NCI-H146 (cell line): ENCODE results near the gene FAM131C.
"Not testable (repeated sequence)": the region's sequence is repeated elsewhere in the genome, so short reads cannot be mapped to it uniquely, and the experiment has no call there.

Experiments used
- DNase-seq: peaks from one replicate; lab custom pipeline; 2025; lab: John Stamatoyannopoulos, UW

FAM131C gene

GRCh38 chr1:16073490-16074119 lies at the start of gene FAM131C:
FAM131C (minus strand) TSS chr1:16073651; CDS start chr1:16073442, 209 bp downstream.
- DNase-seq, result peak; percentile 24

GRCh38 chr1:16122916-16123315 lies 49.5 kb upstream of the FAM131C start:
- no peak for DNase-seq

- no peak for DNase-seq
Measured at GRCh38 chr1:16122350-16122881, 49.0 kb upstream of the FAM131C start.

GRCh38 chr1:16120940-16121410 lies 47.5 kb upstream of the FAM131C start:
- peak; percentile 68 for DNase-seq

GRCh38 chr1:16120407-16120806 lies 47.0 kb upstream of the FAM131C start:
- no peak for DNase-seq

GRCh38 chr1:16119926-16120325 lies 46.5 kb upstream of the FAM131C start:
- no peak for DNase-seq

GRCh38 chr1:16119504-16119903 lies 46.1 kb upstream of the FAM131C start:
- DNase-seq, result no peak

- DNase-seq, result no peak
Measured at GRCh38 chr1:16118706-16119105, 45.3 kb upstream of the FAM131C start.

GRCh38 chr1:16117936-16118335 lies 44.5 kb upstream of the FAM131C start:
- DNase-seq, result no peak

GRCh38 chr1:16117369-16117768 lies 43.9 kb upstream of the FAM131C start:
- DNase-seq, result no peak

- DNase-seq, result no peak
Measured at GRCh38 chr1:16116625-16117024, 43.2 kb upstream of the FAM131C start.

- DNase-seq, result peak; percentile 83
Measured at GRCh38 chr1:16116002-16116401, 42.6 kb upstream of the FAM131C start.

GRCh38 chr1:16115468-16115983 lies 42.1 kb upstream of the FAM131C start:
- DNase-seq, result no peak

GRCh38 chr1:16114527-16115467 lies 41.3 kb upstream of the FAM131C start:
- no peak for DNase-seq

- DNase-seq, result no peak
Measured at GRCh38 chr1:16112596-16113555, 39.4 kb upstream of the FAM131C start.

- DNase-seq, result no peak
Measured at GRCh38 chr1:16111771-16112595, 38.5 kb upstream of the FAM131C start.

GRCh38 chr1:16110884-16111283 lies 37.4 kb upstream of the FAM131C start:
- DNase-seq, result no peak

GRCh38 chr1:16110456-16110855 lies 37.0 kb upstream of the FAM131C start:
- DNase-seq, result no peak

GRCh38 chr1:16109571-16109970 lies 36.1 kb upstream of the FAM131C start:
- DNase-seq, result no peak

GRCh38 chr1:16107039-16107438 lies 33.6 kb upstream of the FAM131C start:
- DNase-seq, result not testable (repeated sequence)
